Rectal smooth muscle tissue (tissue), 1 donor: ENCODE results near the gene CCDC86.

Experiments used
- H3K27ac ChIP-seq: one replicate; pipeline ENCODE4 v1.7.0; 2013; ENCODE audit warnings: low read depth, low read length, inconsistent platforms
- H3K27me3 ChIP-seq: one replicate; pipeline ENCODE4 v1.7.0; 2013; ENCODE audit warnings: low read length; ENCODE audit not compliant: control insufficient read depth, insufficient read depth
- H3K36me3 ChIP-seq: one replicate; pipeline ENCODE4 v1.7.0; 2013; ENCODE audit warnings: low read length; ENCODE audit not compliant: control insufficient read depth, insufficient read depth
- H3K4me1 ChIP-seq: one replicate; pipeline ENCODE4 v1.7.0; 2013; ENCODE audit warnings: low read length; ENCODE audit not compliant: control insufficient read depth, insufficient read depth
- H3K4me3 ChIP-seq: one replicate; pipeline ENCODE4 v1.7.0; 2013; ENCODE audit warnings: low read length
- H3K9ac ChIP-seq: one replicate; pipeline ENCODE4 v1.7.0; 2013; ENCODE audit warnings: low read length

The CCDC86 gene

DNA sequence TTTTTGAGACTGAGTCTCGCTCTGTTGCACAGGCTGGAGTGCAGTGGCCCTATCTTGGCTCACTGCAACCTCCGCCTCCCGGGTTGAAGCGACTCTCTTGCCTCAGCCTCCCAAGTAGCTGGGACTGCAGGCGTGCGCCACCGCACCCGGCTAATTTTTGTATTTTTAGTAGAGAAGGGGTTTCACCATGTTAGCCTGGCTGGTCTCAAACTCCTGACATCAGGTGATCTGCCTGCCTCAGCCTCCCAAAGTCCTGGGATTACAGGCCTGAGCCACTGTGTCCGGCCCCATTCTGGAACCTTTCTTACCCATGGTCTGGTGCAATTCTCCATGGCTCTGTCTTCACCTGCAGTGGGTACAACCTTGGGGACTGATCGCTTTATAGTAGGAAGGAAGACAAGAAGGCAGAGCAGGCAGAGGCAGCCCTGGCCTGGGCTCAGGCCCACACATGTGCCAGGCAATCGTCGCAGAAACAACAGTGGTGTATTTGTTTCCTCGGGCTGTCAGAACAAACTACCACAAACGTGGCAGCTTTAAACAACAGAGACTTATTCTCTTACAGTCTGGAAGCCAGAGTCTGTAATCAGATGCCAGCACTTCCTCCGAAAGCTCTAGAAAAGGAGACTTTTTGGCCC is 17.8 kb downstream of the CCDC86 start:
- Histone ChIP-seq H3K9ac (no peak overlapping the region), H3K36me3 (no peaks in the 10 kb centered on the region), H3K27me3 (no peaks in the 10 kb centered on the region), H3K4me3 (no peak overlapping the region), H3K4me1 (no peaks in the 10 kb centered on the region), H3K27ac (no peak overlapping the region)

GRCh38 chr11:60860943-60861342 is 19.0 kb downstream of the CCDC86 start:
- Histone ChIP-seq H3K4me1 (no peaks in the 10 kb centered on the region), H3K27ac (no peak overlapping the region), H3K27me3 (no peaks in the 10 kb centered on the region), H3K4me3 (no peak overlapping the region), H3K36me3 (no peaks in the 10 kb centered on the region), H3K9ac (no peak overlapping the region)

DNA sequence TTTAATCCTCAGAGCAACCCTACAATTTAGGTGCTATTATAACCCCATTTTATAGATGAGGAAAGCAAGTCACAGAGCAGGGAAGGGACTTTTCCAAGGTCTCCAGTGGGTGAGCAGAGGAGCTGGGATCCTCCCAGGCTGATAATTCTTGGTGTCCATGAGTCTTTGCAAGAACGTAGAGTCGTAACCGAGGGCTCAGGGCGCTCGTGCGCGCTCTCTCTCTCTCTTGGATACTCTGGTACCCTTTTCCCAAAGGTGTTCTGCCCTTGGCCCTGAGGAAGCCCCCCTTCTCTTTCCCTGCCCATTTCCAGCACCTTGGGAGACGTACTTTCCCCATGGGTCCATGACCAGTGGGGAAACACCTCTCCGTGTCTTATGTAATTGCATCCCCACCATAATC is 20.3 kb downstream of the CCDC86 start:
- Histone ChIP-seq H3K4me3 (no peak overlapping the region), H3K36me3 (no peaks in the 10 kb centered on the region), H3K27me3 (no peaks in the 10 kb centered on the region), H3K4me1 (no peaks in the 10 kb centered on the region), H3K27ac (no peak overlapping the region), H3K9ac (no peak overlapping the region)

DNA sequence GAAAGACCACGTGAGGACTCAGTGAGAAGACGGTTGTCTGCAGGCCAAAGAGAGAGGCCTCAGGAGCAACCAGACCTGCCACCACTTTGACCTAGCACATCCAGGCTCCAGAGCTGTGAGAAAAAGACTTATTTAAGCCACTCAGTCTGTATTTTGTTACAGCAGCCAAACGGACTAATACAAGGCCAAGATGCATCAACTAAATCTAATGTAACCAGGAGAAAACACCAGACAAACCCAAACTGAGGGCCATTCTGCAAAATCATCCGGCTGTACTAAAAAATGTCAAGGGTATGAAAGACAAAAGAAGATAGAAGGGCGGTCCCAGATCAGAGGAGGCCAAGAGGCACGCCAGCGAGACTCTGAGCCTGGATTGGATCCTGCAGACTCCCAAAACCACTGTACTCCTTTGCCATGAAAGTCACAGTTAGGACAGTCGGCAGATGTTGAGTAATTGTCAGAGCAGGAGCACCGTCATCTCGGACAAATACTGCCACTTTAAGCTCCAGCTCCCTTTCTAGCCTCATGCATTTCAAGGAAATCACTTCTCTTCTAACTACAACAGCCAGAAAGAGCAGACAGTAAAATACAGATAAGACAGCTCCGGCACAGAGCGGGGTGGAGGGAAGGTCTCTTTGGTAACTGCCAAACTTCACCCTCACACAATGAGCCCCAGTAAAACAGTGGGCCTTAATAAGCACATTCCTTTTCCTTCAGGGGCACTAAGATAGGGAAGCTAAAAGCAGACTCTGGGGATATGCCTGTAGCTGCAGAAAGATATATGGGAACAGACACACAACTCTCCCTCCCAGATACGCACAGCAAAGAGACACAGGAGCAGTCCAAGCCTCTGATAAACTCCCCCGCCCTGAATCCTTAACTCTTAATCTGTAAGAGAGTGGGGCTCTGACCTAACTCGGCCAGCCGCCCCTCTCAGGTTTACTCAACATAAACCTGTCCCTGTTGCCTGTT is 21.9 kb downstream of the CCDC86 start:
- Histone ChIP-seq H3K4me3 (no peak overlapping the region), H3K4me1 (no peaks in the 10 kb centered on the region), H3K27me3 (no peaks in the 10 kb centered on the region), H3K36me3 (no peaks in the 10 kb centered on the region), H3K9ac (no peak overlapping the region), H3K27ac (no peak overlapping the region)

- Histone ChIP-seq H3K4me3 (no peak overlapping the region), H3K9ac (no peak overlapping the region), H3K36me3 (no peaks in the 10 kb centered on the region), H3K27me3 (no peaks in the 10 kb centered on the region), H3K27ac (no peak overlapping the region), H3K4me1 (no peaks in the 10 kb centered on the region)
Observed at GRCh38 chr11:60864856-60865513, 23.1 kb downstream of the CCDC86 start.

- Histone ChIP-seq H3K4me3 (no peak within 1 kb of the TSS), H3K36me3 (no peaks in the 10 kb centered on the region), H3K4me1 (no peaks in the 10 kb centered on the region), H3K9ac (no peak within 1 kb of the TSS), H3K27ac (no peak within 1 kb of the TSS), H3K27me3 (no peaks in the 10 kb centered on the region)
Observed at GRCh38 chr11:60866911-60867870, 25.3 kb downstream of the CCDC86 start, which contains the start of gene ZP1. Gene ZP1, plus strand, starts transcription at chr11:60867542. Its CDS starts 20 bp downstream, at chr11:60867562.

- H3K9ac ChIP-seq, result no peak overlapping the region
- no peaks in the 10 kb centered on the region for H3K4me1 ChIP-seq
- no peaks in the 10 kb centered on the region for H3K27me3 ChIP-seq
- H3K27ac ChIP-seq, result no peak overlapping the region
- H3K4me3 ChIP-seq, result no peak overlapping the region
- H3K36me3 ChIP-seq, result no peaks in the 10 kb centered on the region
Observed at GRCh38 chr11:60867871-60868681, 26.2 kb downstream of the CCDC86 start.

DNA sequence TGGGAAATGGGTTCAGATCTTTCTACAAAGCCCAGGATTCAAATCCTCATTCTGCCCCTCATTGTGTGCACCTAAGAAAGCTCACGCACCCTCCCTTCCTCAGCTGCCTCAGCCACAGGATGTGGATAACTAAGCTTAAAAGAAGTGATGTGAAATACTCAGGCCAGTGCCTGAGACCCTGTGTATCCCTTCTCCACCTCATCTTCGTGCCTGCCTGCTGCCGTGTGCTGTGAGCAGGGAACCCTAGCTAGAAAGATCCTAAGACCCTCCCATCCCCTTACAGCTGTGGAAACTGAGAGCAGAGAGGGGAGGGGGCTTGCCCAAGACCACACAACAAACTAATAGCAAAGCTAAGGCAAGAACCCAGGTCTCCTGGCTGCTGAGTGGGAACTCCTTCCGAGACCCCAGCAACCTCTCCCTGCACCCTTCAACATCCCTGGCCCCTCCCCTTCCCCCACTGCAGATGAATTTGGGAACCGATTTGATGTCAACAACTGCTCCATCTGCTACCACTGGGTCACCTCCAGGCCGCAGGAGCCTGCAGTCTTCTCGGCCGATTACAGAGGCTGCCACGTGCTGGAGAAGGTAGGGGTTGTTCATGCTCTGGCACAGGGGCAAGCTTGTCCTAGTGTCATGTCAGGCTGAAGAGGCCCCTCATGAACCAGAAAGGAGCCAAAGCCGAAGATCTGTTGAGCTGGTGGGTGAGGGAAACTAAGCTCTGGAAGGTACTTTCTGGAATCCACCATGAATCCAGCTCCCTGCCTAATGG is 27.0 kb downstream of the CCDC86 start:
- Histone ChIP-seq H3K9ac (no peak overlapping the region), H3K27me3 (no peaks in the 10 kb centered on the region), H3K27ac (no peak overlapping the region), H3K4me3 (no peak overlapping the region), H3K36me3 (no peaks in the 10 kb centered on the region), H3K4me1 (no peaks in the 10 kb centered on the region)

DNA sequence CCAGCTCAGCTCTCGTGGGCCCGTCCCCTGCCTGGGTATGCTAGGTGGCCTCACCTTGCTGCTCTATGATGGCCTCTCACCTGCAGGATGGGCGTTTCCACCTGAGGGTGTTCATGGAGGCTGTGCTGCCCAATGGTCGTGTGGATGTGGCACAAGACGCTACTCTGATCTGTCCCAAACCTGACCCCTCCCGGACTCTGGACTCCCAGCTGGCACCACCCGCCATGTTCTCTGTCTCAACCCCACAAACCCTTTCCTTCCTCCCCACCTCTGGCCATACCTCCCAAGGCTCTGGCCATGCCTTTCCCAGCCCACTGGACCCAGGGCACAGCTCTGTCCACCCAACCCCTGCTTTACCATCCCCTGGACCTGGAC is 27.5 kb downstream of the CCDC86 start:
- H3K9ac ChIP-seq, result no peak overlapping the region
- no peaks in the 10 kb centered on the region for H3K36me3 ChIP-seq
- no peak overlapping the region for H3K27ac ChIP-seq
- H3K27me3 ChIP-seq, result no peaks in the 10 kb centered on the region
- H3K4me3 ChIP-seq, result no peak overlapping the region
- H3K4me1 ChIP-seq, result no peaks in the 10 kb centered on the region

DNA sequence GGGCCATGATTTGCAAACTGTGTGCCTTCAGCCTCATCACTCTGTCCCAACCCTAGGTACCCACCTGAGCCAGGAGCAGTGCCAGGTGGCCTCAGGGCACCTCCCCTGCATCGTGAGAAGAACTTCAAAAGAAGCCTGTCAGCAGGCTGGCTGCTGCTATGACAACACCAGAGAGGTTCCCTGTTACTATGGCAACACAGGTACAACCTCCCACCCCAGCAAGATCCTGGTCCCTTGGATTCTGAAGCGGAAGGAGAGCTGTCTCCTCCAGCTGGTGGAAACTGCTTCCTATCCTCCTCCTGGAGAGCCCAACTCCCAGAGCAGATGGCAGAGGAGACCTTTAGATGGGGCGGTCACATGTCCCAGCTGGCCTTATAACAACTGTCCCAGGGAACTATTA is 28.4 kb downstream of the CCDC86 start:
- H3K4me1 ChIP-seq, result no peaks in the 10 kb centered on the region
- no peak overlapping the region for H3K4me3 ChIP-seq
- no peak overlapping the region for H3K27ac ChIP-seq
- H3K9ac ChIP-seq, result no peak overlapping the region
- H3K36me3 ChIP-seq, result no peaks in the 10 kb centered on the region
- H3K27me3 ChIP-seq, result no peaks in the 10 kb centered on the region
